HEK293T (cell line): ENCODE data around the gene NEMF.

ENCODE experiments used
- CTCF ChIA-PET: fragments of 350-600 bp; formaldehyde crosslinking; extraction: SDS; loops from one replicate; lab custom pipeline; 2021; ENCODE audit warnings: antibody characterized with exemption, inconsistent platforms; lab: Yijun Ruan, JAX
- POLR2A ChIA-PET: fragments of 350-600 bp; formaldehyde crosslinking; extraction: SDS; loops from one replicate; lab custom pipeline; 2020; ENCODE audit warnings: antibody characterized with exemption, inconsistent platforms; lab: Yijun Ruan, JAX
- DNase-seq: peaks from one replicate; pipeline ENCODE4 v3.0.0; 2012; ENCODE audit warnings: mixed read lengths; ENCODE audit errors: extremely low spot score
- ARNT ChIP-seq: fragments of 450-650 bp; IDR thresholded peaks from 2 replicates; pipeline ENCODE4 v1.6.1; 2017; ENCODE audit warnings: mild to moderate bottlenecking
- BHLHE40 ChIP-seq: fragments of 450-650 bp; IDR thresholded peaks from 2 replicates; pipeline ENCODE4 v1.6.1; 2016; ENCODE audit warnings: mild to moderate bottlenecking, moderate library complexity, borderline replicate concordance
- CTBP1 ChIP-seq: fragments of 450-650 bp; IDR thresholded peaks from 2 replicates; pipeline ENCODE4 v1.6.1; 2016; ENCODE audit warnings: borderline replicate concordance
- ELF4 ChIP-seq: fragments of 450-650 bp; IDR thresholded peaks from 2 replicates; pipeline ENCODE4 v1.6.1; 2017; ENCODE audit warnings: antibody characterized with exemption
- FOXA1 ChIP-seq: fragments of 450-650 bp; IDR thresholded peaks from 2 replicates; pipeline ENCODE4 v1.6.1; 2016; ENCODE audit warnings: mild to moderate bottlenecking
- FOXK2 ChIP-seq: fragments of 450-650 bp; IDR thresholded peaks from 2 replicates; pipeline ENCODE4 v1.6.1; 2016; ENCODE audit warnings: mild to moderate bottlenecking
- FOXM1 ChIP-seq: fragments of 450-650 bp; IDR thresholded peaks from 2 replicates; pipeline ENCODE4 v1.6.1; 2017; ENCODE audit warnings: mild to moderate bottlenecking, borderline replicate concordance
- HDGF ChIP-seq: fragments of 450-650 bp; IDR thresholded peaks from 2 replicates; pipeline ENCODE4 v1.6.1; 2017; ENCODE audit warnings: antibody characterized with exemption, borderline replicate concordance
- L3MBTL2 ChIP-seq: fragments of 450-650 bp; conservative IDR thresholded peaks from 2 replicates; pipeline ENCODE4 v1.6.1; 2016; ENCODE audit warnings: mild to moderate bottlenecking
- LEF1 ChIP-seq: fragments of 450-650 bp; IDR thresholded peaks from 2 replicates; pipeline ENCODE4 v1.6.1; 2017; ENCODE audit warnings: mild to moderate bottlenecking, borderline replicate concordance
- NFRKB ChIP-seq: fragments of 450-650 bp; IDR thresholded peaks from 2 replicates; pipeline ENCODE4 v1.6.1; 2016; ENCODE audit warnings: mild to moderate bottlenecking, moderate library complexity
- SP1 ChIP-seq: fragments of 450-650 bp; IDR thresholded peaks from 2 replicates; pipeline ENCODE4 v1.6.1; 2017
- SUZ12 ChIP-seq: fragments of 450-650 bp; IDR thresholded peaks from 2 replicates; pipeline ENCODE4 v1.6.1; 2016; ENCODE audit warnings: mild to moderate bottlenecking
- TARDBP ChIP-seq: fragments of 450-650 bp; IDR thresholded peaks from 2 replicates; pipeline ENCODE4 v1.6.1; 2016
- ZNF384 ChIP-seq: fragments of 450-650 bp; IDR thresholded peaks from 2 replicates; pipeline ENCODE4 v1.6.1; 2016
- TF ChIP-seq, protein P1 (sequence below): fragments of 450-650 bp; IDR thresholded peaks from 2 replicates; pipeline ENCODE4 v1.6.1; 2016

NEMF gene

DNA sequence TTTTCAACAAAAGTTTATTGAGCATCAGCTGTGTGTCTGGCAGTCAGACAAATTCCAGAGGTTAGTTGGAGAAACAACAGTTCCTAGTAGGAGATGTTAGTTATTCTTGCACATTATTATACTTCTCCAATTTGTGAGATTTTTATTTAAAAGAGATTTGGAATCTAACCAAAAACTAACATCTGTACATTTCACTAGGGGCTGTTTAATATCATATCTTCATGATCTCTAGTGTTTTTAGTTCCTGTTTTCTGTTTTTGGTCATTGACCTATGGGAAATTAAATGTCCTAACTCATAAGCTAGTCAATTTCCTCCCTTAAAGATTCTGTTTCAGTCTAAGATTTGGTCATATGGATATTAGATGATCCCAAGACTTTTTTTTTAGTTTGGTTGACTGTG, 118.8 kb downstream of the NEMF start:
- ChIA-PET POLR2A (interaction anchor here (0.9 kb wide), 1 partner anchor 34 kb away, joined by 3 read pairs; no protein-coding TSS in a partner anchor), CTCF (no interaction called here)
- TF ChIP-seq SP1 (no peak), ELF4 (no peak), L3MBTL2 (no peak), FOXM1 (no peak), CTBP1 (no peak), FOXA1 (no peak), NFRKB (no peak), LEF1 (no peak), TARDBP (no peak), HDGF (no peak), FOXK2 (no peak)
- TF ChIP-seq, protein P1, sequence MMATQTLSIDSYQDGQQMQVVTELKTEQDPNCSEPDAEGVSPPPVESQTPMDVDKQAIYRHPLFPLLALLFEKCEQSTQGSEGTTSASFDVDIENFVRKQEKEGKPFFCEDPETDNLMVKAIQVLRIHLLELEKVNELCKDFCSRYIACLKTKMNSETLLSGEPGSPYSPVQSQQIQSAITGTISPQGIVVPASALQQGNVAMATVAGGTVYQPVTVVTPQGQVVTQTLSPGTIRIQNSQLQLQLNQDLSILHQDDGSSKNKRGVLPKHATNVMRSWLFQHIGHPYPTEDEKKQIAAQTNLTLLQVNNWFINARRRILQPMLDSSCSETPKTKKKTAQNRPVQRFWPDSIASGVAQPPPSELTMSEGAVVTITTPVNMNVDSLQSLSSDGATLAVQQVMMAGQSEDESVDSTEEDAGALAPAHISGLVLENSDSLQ, result no peak
- no peak for DNase-seq

DNA sequence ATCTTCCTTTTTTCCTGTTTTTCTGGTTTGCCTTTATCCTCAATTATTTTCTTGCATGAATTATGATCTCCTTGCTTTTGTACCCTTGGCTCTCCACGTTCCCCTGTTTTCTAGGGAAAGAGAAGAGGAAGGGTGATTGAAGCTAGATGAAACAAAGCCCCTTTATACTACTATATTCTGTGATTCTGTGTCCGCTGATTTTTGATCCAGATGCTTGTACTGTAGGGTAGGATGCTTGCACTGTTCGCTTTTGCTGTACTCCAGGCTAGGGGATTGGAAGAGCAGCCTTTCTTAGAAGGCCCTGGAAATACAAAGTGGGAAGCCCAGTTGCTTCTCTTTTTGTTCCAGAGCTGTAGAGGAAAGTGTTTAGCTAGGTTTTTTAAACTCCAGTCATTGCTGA, 119.7 kb downstream of the NEMF start:
- ChIA-PET CTCF (no interaction called here), POLR2A (no interaction called here)
- no peak for DNase-seq
- TF ChIP-seq L3MBTL2 (no peak), SP1 (no peak), BHLHE40 (no peak), NFRKB (no peak), ZNF384 (no peak), LEF1 (no peak), SUZ12 (no peak), FOXA1 (no peak), HDGF (no peak), CTBP1 (no peak), ARNT (no peak), FOXK2 (no peak)
- TF ChIP-seq, protein P1, result no peak
